ENCODE data around the gene TM9SF2. TPM values are rescaled to one million over a fixed set of nuclear protein-coding genes. Genes with fewer than 3 reads are reported as not detected.
"Not testable (repeated sequence)": the region's sequence is repeated elsewhere in the genome, so short reads cannot be mapped to it uniquely, and the experiment has no call there.

TM9SF2 gene
- total RNA-seq, 1 donor from 2014 or later = 128 TPM

DNA sequence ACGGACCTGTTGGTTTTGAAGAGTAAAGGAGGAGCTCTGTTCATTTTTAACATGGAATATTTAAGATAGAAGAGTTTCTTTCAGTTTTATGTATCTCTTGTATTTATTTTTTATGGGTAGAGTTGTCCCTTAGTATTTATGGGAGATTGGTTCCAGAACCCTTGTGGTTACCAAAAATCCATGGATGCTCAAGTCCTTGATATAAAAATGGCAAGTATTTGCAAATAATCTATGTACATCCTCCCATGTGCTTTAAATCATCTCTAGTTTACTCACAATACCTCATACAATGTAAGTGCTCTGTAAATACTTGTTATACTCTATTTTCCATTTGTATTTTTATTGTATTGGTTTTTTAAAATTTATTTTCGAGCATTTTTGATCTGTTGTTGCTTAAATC lies 63.1 kb downstream of the TM9SF2 start:
- H3K27ac Mint-ChIP-seq (ENCODE audit: unreplicated experiment) = no peak overlapping the region
- H3K36me3 Mint-ChIP-seq (ENCODE audit: low read depth, unreplicated experiment) = peaks cover 39% of the 10 kb centered on the region
- no peak for DNase-seq (ENCODE audit: low spot score)
- H3K27me3 Mint-ChIP-seq (ENCODE audit: unreplicated experiment) = peaks cover 3% of the 10 kb centered on the region
- H3K9me3 Mint-ChIP-seq (ENCODE audit: unreplicated experiment) = no peaks in the 10 kb centered on the region
- H3K4me1 Mint-ChIP-seq (ENCODE audit: unreplicated experiment) = peaks cover 14% of the 10 kb centered on the region
- no peak overlapping the region for H3K4me3 Mint-ChIP-seq (ENCODE audit: unreplicated experiment)
- TF ChIP-seq CTCF (IDR thresholded peaks at IDR 0.05; ENCODE audit: unreplicated experiment) = no peak

- Mint-ChIP-seq H3K36me3 (ENCODE audit: low read depth, unreplicated experiment) (peaks cover 39% of the 10 kb centered on the region), H3K9me3 (ENCODE audit: unreplicated experiment) (no peaks in the 10 kb centered on the region), H3K27me3 (ENCODE audit: unreplicated experiment) (peaks cover 3% of the 10 kb centered on the region), H3K4me1 (ENCODE audit: unreplicated experiment) (peaks cover 14% of the 10 kb centered on the region), H3K4me3 (ENCODE audit: unreplicated experiment) (peak overlapping the region; percentile 65), H3K27ac (ENCODE audit: unreplicated experiment) (peak overlapping the region; percentile 76)
- DNase-seq (ENCODE audit: low spot score) = no peak
- TF ChIP-seq CTCF (IDR thresholded peaks at IDR 0.05; ENCODE audit: unreplicated experiment) = no peak
Measured at GRCh38 chr13:99565478-99566124, 64.3 kb downstream of the TM9SF2 start.

DNA sequence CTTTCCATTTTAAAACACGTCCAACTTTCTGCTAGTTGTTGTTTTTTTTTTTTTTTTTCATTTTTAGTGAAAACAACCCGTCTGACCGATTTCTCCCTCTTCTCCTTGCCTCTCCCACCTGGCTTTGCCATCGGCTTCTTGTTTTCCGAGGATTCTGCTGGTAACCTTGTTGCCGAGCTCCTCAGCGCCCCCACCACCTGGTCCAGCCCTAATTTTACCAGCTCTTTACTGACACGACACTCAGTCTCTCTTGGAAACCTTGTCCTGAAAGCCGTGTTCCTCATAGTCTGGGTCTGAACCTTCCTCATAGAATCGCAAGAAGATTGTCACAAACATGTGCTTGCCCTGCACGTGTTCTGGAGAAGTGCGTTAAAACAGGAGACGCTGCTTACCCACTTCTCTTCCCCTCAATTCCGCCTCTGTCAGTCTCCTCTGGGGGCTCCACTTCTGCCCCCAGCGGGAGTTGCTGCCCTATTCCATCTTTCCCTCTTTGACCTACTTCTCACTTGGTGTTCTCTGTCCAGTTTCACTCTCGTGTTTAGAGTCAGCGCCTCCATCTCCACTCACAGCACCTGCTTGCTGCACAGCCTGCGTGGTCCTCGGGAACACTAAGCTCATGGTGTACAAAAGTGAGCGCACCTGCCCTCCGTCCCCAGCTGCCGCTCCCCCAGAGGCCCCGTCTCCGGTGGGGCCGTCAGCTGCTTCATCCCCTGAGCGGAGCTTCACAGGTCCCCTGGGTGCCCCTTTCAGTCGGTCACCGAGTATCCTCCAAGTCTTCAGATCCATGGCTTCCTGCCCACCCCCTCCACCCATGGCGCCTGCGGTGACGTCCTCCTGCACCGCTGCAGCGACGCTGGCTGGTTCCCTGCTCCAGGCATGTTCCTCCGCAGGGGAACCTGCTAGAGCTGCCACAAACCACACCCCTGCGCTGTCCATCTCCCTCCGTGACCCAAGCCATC lies 65.1 kb downstream of the TM9SF2 start:
- Mint-ChIP-seq H3K27me3 (ENCODE audit: unreplicated experiment) (peaks cover 3% of the 10 kb centered on the region), H3K9me3 (ENCODE audit: unreplicated experiment) (no peaks in the 10 kb centered on the region), H3K36me3 (ENCODE audit: low read depth, unreplicated experiment) (peaks cover 36% of the 10 kb centered on the region), H3K4me3 (ENCODE audit: unreplicated experiment) (peak overlapping the region; percentile 69), H3K27ac (ENCODE audit: unreplicated experiment) (peak overlapping the region; percentile 76), H3K4me1 (ENCODE audit: unreplicated experiment) (peaks cover 14% of the 10 kb centered on the region)
- no peak for DNase-seq (ENCODE audit: low spot score)
- TF ChIP-seq CTCF (IDR thresholded peaks at IDR 0.05; ENCODE audit: unreplicated experiment) = no peak

DNA sequence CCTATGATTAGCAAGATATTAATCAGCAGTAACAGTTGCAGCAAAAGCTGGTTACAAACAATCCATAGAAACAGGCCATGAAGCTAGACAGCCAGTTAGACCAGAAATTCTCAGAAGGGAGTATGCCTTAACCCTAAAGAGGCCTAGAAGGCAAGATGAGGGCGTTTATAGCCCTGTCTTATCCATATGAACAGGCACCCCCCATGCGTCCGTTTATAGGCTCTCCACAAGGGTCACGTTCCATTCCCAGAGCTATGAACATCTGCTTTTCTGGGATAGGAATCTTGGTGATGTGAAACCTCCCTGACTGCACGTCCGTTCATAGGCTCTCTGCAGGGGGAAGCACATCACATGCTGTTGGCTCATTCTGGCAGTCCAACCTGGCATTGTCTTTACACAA lies 67.6 kb downstream of the TM9SF2 start:
- Mint-ChIP-seq H3K4me1 (ENCODE audit: unreplicated experiment) (peaks cover 14% of the 10 kb centered on the region), H3K4me3 (ENCODE audit: unreplicated experiment) (peak overlapping the region; percentile 18), H3K36me3 (ENCODE audit: low read depth, unreplicated experiment) (peaks cover 31% of the 10 kb centered on the region)
- not testable (repeated sequence) for DNase-seq (ENCODE audit: low spot score); H3K27me3 Mint-ChIP-seq (ENCODE audit: unreplicated experiment); H3K27ac Mint-ChIP-seq (ENCODE audit: unreplicated experiment); H3K9me3 Mint-ChIP-seq (ENCODE audit: unreplicated experiment)

- Mint-ChIP-seq H3K27ac (ENCODE audit: unreplicated experiment) (no peak overlapping the region), H3K27me3 (ENCODE audit: unreplicated experiment) (no peaks in the 10 kb centered on the region), H3K4me3 (ENCODE audit: unreplicated experiment) (no peak overlapping the region), H3K9me3 (ENCODE audit: unreplicated experiment) (no peaks in the 10 kb centered on the region), H3K36me3 (ENCODE audit: low read depth, unreplicated experiment) (peaks cover 10% of the 10 kb centered on the region), H3K4me1 (ENCODE audit: unreplicated experiment) (no peaks in the 10 kb centered on the region)
- TF ChIP-seq CTCF (IDR thresholded peaks at IDR 0.05; ENCODE audit: unreplicated experiment) = no peak
- no peak for DNase-seq (ENCODE audit: low spot score)
Measured at GRCh38 chr13:99572131-99572530, 70.9 kb downstream of the TM9SF2 start.

Measured in endothelial cell (in vitro differentiated cells).